DMS79 treated with DMSO at 0.1 percent for 48 hours (cell line): Measurements from ENCODE around the gene PRUNE1.

Source experiments
- DNase-seq: peaks from one replicate; lab custom pipeline; 2025; lab: John Stamatoyannopoulos, UW

PRUNE1 gene

GRCh38 chr1:150976879-150977694 is 31.2 kb upstream of the PRUNE1 start:
- no peak for DNase-seq

GRCh38 chr1:150979092-150980056 is 28.9 kb upstream of the PRUNE1 start:
- peak; percentile 83 for DNase-seq

- DNase-seq = peak; percentile 78
Observed at GRCh38 chr1:150981177-150981804, 27.0 kb upstream of the PRUNE1 start.

- peak; percentile 37 for DNase-seq
Observed at GRCh38 chr1:150981805-150982712, 26.2 kb upstream of the PRUNE1 start, which contains the start of gene ANXA9. ANXA9 (plus strand) TSS chr1:150982292; CDS start chr1:150983106, 814 bp downstream.

GRCh38 chr1:150985179-150985825 is 22.9 kb upstream of the PRUNE1 start:
- no peak for DNase-seq

GRCh38 chr1:150987924-150988323 is 20.3 kb upstream of the PRUNE1 start:
- DNase-seq = peak; percentile 71

- no peak for DNase-seq
Observed at GRCh38 chr1:150992626-150993025, 15.6 kb upstream of the PRUNE1 start.

GRCh38 chr1:150994248-150994647 is 14.0 kb upstream of the PRUNE1 start:
- no peak for DNase-seq

- no peak for DNase-seq
Observed at GRCh38 chr1:150995460-150995859, 12.8 kb upstream of the PRUNE1 start.

- DNase-seq = peak; percentile 39
Observed at GRCh38 chr1:150995896-150996295, 12.4 kb upstream of the PRUNE1 start.

- DNase-seq = no peak
Observed at GRCh38 chr1:150997126-150997872, 10.9 kb upstream of the PRUNE1 start.

- DNase-seq = peak; percentile 14
Observed at GRCh38 chr1:150997949-150998348, 10.3 kb upstream of the PRUNE1 start.

GRCh38 chr1:150999051-150999674 is 9.1 kb upstream of the PRUNE1 start:
- no peak for DNase-seq

- no peak for DNase-seq
Observed at GRCh38 chr1:150999926-151000325, 8.3 kb upstream of the PRUNE1 start.

GRCh38 chr1:151000408-151000807 is 7.8 kb upstream of the PRUNE1 start:
- no peak for DNase-seq

- no peak for DNase-seq
Observed at GRCh38 chr1:151001602-151002001, 6.6 kb upstream of the PRUNE1 start.

- no peak for DNase-seq
Observed at GRCh38 chr1:151002051-151002450, 6.2 kb upstream of the PRUNE1 start.

- no peak for DNase-seq
Observed at GRCh38 chr1:151002611-151003010, 5.6 kb upstream of the PRUNE1 start.

GRCh38 chr1:151003180-151003579 is 5.1 kb upstream of the PRUNE1 start:
- DNase-seq = no peak
